ENCODE results near the gene EPB41L4B.

EPB41L4B gene

GRCh38 chr9:109269081-109269480 lies 51.8 kb downstream of the EPB41L4B start:
- DNase-seq = no peak

GRCh38 chr9:109267555-109267954 lies 53.3 kb downstream of the EPB41L4B start:
- DNase-seq = no peak

GRCh38 chr9:109264877-109265587 lies 55.8 kb downstream of the EPB41L4B start:
- no peak for DNase-seq

GRCh38 chr9:109263358-109263757 lies 57.5 kb downstream of the EPB41L4B start:
- no peak for DNase-seq

- no peak for DNase-seq
These were observed 62.2 kb downstream of the EPB41L4B start for GRCh38 chr9:109258481-109259302.

- DNase-seq = no peak
These were observed 64.5 kb downstream of the EPB41L4B start for GRCh38 chr9:109256336-109256735.

GRCh38 chr9:109255394-109255793 lies 65.5 kb downstream of the EPB41L4B start:
- no peak for DNase-seq

GRCh38 chr9:109254317-109254716 lies 66.5 kb downstream of the EPB41L4B start:
- DNase-seq = no peak

- DNase-seq = no peak
These were observed 67.1 kb downstream of the EPB41L4B start for GRCh38 chr9:109253637-109254284.

- DNase-seq = no peak
These were observed 67.6 kb downstream of the EPB41L4B start for GRCh38 chr9:109253241-109253636.

GRCh38 chr9:109252291-109252690 lies 68.6 kb downstream of the EPB41L4B start:
- no peak for DNase-seq

- no peak for DNase-seq
These were observed 69.1 kb downstream of the EPB41L4B start for GRCh38 chr9:109251776-109252106.

GRCh38 chr9:109251080-109251775 lies 69.6 kb downstream of the EPB41L4B start:
- DNase-seq = no peak

GRCh38 chr9:109250771-109251079 lies 70.1 kb downstream of the EPB41L4B start:
- DNase-seq = no peak

GRCh38 chr9:109250311-109250741 lies 70.5 kb downstream of the EPB41L4B start:
- no peak for DNase-seq

GRCh38 chr9:109249615-109250014 lies 71.2 kb downstream of the EPB41L4B start:
- DNase-seq = no peak

GRCh38 chr9:109248133-109248581 lies 72.7 kb downstream of the EPB41L4B start:
- DNase-seq = no peak

- DNase-seq = no peak
These were observed 73.6 kb downstream of the EPB41L4B start for GRCh38 chr9:109247228-109247627.

- no peak for DNase-seq
These were observed 74.3 kb downstream of the EPB41L4B start for GRCh38 chr9:109246533-109246932.

GRCh38 chr9:109245310-109245897 lies 75.5 kb downstream of the EPB41L4B start:
- DNase-seq = no peak

GRCh38 chr9:109244179-109245132 lies 76.4 kb downstream of the EPB41L4B start:
- DNase-seq = peak; percentile 39

GRCh38 chr9:109242741-109243140 lies 78.1 kb downstream of the EPB41L4B start:
- DNase-seq = no peak
